ENCODE data around the gene APOBEC3G. TPM values are rescaled to one million over a fixed set of nuclear protein-coding genes. Genes with fewer than 3 reads are reported as not detected.

Gene APOBEC3G
- total RNA-seq, 3 donors from 2014 or later: 7.2 to 14.1 (median 13.3) TPM

DNA sequence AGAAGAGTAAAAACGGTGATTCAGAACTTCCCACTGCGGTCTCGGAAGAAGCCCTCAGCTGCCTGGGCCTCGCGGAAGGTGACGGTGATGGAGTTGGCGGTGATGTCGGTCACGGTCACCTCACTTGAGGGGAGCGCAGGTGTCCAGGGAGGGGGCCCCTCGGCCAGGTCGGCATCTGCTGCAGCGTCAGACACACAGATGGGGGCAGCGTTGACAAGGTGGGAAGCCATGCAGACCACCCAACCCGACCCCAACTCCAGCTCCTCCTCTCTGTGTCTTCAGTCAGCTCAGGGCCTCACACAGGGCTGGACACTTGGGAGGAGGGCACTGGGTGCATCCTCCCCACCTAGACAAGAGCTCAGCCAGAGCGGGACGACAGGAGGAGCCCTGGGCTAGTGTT lies 56.8 kb downstream of the APOBEC3G start:
- TF ChIP-seq POLR2AphosphoS5 (IDR thresholded peaks at IDR 0.05) (no peak), POLR2A (IDR thresholded peaks at IDR 0.05) (no peak)
- TF ChIP-seq, protein P1, sequence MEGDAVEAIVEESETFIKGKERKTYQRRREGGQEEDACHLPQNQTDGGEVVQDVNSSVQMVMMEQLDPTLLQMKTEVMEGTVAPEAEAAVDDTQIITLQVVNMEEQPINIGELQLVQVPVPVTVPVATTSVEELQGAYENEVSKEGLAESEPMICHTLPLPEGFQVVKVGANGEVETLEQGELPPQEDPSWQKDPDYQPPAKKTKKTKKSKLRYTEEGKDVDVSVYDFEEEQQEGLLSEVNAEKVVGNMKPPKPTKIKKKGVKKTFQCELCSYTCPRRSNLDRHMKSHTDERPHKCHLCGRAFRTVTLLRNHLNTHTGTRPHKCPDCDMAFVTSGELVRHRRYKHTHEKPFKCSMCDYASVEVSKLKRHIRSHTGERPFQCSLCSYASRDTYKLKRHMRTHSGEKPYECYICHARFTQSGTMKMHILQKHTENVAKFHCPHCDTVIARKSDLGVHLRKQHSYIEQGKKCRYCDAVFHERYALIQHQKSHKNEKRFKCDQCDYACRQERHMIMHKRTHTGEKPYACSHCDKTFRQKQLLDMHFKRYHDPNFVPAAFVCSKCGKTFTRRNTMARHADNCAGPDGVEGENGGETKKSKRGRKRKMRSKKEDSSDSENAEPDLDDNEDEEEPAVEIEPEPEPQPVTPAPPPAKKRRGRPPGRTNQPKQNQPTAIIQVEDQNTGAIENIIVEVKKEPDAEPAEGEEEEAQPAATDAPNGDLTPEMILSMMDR (IDR thresholded peaks at IDR 0.05): no peak
- Histone ChIP-seq H3K27me3 (no peaks in the 10 kb centered on the region), H3K9me3 (no peaks in the 10 kb centered on the region), H3K4me1 (peaks cover 0 to 7% of the 10 kb centered on the region in 2 donors), H3K27ac (no peak overlapping the region), H3K4me3 (no peak overlapping the region), H3K36me3 (no peaks in the 10 kb centered on the region)
- intact Hi-C loops (cut with DNase I; ENCODE audit: low total_unique reads): no loop called here
- DNase-seq (ENCODE audit: low spot score in 2 of 2): no peak

DNA sequence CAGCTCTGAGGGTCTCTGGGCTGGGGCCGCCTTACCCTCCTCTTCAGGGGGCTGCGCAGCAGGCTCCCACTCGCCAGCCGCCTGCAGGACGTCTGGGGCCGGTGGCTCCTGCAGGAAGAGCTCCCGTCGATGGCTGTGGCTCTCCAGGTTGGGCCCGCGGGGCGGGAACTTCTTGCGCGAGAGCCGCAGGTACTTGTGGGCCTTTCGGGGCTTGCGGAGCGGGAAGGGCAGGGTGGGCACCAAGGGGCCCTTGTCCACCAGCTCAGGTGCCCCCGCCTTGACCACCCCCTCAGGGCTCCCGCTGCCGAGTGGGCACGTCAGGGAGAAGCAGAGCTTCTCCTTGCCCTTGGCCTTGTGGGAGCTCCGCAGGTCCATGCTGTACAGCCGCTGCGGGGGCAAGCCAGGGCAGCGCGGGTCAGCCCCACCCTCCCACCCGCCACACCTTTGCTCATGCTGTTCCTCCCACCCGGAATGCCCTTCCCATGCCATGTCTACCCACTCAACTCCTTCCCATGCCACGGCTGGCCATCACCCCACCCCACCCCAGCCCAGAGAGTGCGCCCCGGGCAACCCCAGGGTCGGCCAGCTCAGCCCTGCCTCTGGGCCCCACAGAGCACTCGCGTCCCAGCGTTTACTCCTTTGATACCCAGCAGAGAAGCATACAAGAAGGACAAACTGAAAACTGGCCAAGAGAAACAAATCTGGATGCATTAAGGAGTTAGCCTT lies 57.5 kb downstream of the APOBEC3G start:
- Histone ChIP-seq H3K27ac (no peak overlapping the region), H3K4me3 (no peak overlapping the region), H3K36me3 (no peaks in the 10 kb centered on the region), H3K4me1 (peaks cover 0 to 7% of the 10 kb centered on the region in 2 donors), H3K27me3 (no peaks in the 10 kb centered on the region), H3K9me3 (no peaks in the 10 kb centered on the region)
- intact Hi-C loops (cut with DNase I; ENCODE audit: low total_unique reads): no loop called here
- TF ChIP-seq POLR2AphosphoS5 (IDR thresholded peaks at IDR 0.05): no peak
- no peak for DNase-seq (ENCODE audit: low spot score in 2 of 2)

DNA sequence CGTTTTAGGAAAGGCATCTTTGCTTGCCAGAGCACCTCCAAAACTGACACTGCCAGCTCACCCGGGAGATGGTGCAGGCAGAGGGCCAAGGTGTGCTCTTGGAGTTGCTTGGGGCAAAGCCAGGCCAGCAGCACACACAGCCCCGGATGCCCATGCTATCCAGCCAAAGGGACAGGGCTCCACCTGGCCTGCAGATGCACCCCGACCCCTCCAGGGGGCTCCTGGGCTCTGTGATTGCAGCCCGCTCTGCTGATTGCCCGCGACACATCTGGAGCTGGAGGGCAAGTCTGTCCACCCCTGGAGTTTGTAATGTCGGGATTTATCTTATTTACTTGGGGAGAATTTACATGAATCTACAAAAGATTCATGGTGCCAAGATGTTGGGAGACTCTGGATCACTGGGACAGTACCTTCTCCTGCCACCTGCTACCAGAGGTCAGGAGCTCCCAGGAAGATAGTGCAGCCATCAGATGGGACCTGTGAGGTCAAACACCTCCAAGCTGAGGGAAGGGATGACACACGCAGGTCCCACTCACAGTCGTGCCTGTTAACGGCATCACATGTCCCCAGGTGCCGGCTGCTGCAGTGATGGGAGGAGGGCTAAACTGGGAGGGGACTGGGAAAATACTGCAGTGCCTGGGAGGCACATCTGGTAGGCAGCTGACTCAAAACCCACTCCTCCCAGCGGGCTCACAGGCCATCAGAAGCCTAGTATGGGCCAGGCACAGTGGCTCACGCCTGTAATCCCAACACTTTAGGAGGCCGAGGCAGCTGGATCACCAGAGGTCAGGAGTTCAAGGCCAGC lies 58.2 kb downstream of the APOBEC3G start:
- Histone ChIP-seq H3K4me1 (peaks cover 0 to 7% of the 10 kb centered on the region in 2 donors), H3K36me3 (no peaks in the 10 kb centered on the region), H3K9me3 (no peaks in the 10 kb centered on the region), H3K4me3 (no peak overlapping the region), H3K27me3 (no peaks in the 10 kb centered on the region), H3K27ac (no peak overlapping the region)
- intact Hi-C loops (cut with DNase I; ENCODE audit: low total_unique reads): no loop called here
- peak in 1 of 2 donors; percentile 50 for DNase-seq (ENCODE audit: low spot score in 2 of 2)
- TF ChIP-seq, protein P1 (IDR thresholded peaks at IDR 0.05): peak in 2 of 3 donors; percentile 35 to 36
- TF ChIP-seq POLR2AphosphoS5 (IDR thresholded peaks at IDR 0.05) (no peak), POLR2A (IDR thresholded peaks at IDR 0.05) (no peak)

GRCh38 chr22:39136317-39136716 lies 59.2 kb downstream of the APOBEC3G start:
- H3K36me3 ChIP-seq: no peaks in the 10 kb centered on the region
- DNase-seq (ENCODE audit: low spot score in 2 of 2): no peak

More at GRCh38 chr22:39136317-39136716, 59.2 kb downstream of the APOBEC3G start:
- H3K27me3 ChIP-seq: no peaks in the 10 kb centered on the region
- no peak overlapping the region for H3K4me3 ChIP-seq
- H3K27ac ChIP-seq: no peak overlapping the region
- TF ChIP-seq POLR2AphosphoS5 (IDR thresholded peaks at IDR 0.05): no peak
- no peak for TF ChIP-seq POLR2A (IDR thresholded peaks at IDR 0.05)
- TF ChIP-seq, protein P1 (IDR thresholded peaks at IDR 0.05): no peak
- peaks cover 0 to 2% of the 10 kb centered on the region in 2 donors for H3K4me1 ChIP-seq
- intact Hi-C loops (cut with DNase I; ENCODE audit: low total_unique reads): no loop called here
- H3K9me3 ChIP-seq: no peaks in the 10 kb centered on the region

Other genes with a start within 250 kb of the APOBEC3G start
- gene NPTXR, start 233.2 kb upstream of the APOBEC3G start, total RNA-seq: 1 to 10 TPM; 3.7 to 4.6 (median 4.5) TPM
- gene CBX6, start 205.1 kb upstream of the APOBEC3G start, total RNA-seq: 10 to 100 TPM; 20.2 to 34.7 (median 25.9) TPM
- gene APOBEC3A, start 119.7 kb upstream of the APOBEC3G start, total RNA-seq: under 1 TPM in 1 of 3 donors, not detected in 2; 0.44 TPM
- 1 to 10 TPM in 1 of 3 donors, under 1 TPM in 1, not detected in 1; 0.33 to 2.2 TPM for gene APOBEC3B, start 94.9 kb upstream of the APOBEC3G start, total RNA-seq
- 1 to 10 TPM; 6.9 to 9.5 (median 7.0) TPM for gene APOBEC3C, start 63.0 kb upstream of the APOBEC3G start, total RNA-seq
- 1 to 10 TPM; 1.3 to 4.0 (median 3.9) TPM for gene APOBEC3D, start 56.1 kb upstream of the APOBEC3G start, total RNA-seq
- 1 to 10 TPM; 1.9 to 7.9 (median 5.9) TPM for gene APOBEC3F, start 36.4 kb upstream of the APOBEC3G start, total RNA-seq
- gene APOBEC3H, start 20.0 kb downstream of the APOBEC3G start, total RNA-seq: under 1 TPM in 1 of 3 donors, not detected in 2; 0.32 TPM
- 10 to 100 TPM; 57.1 to 71.9 (median 71.1) TPM for gene CBX7, start 75.4 kb downstream of the APOBEC3G start, total RNA-seq
- 10 to 100 TPM in 1 of 3 donors, 1 to 10 TPM in 2; 5.3 to 11.1 (median 8.5) TPM for gene PDGFB, start 167.7 kb downstream of the APOBEC3G start, total RNA-seq
- 1,000 to 10,000 TPM; 1,827 to 3,262 (median 2,633) TPM for gene RPL3, start 242.3 kb downstream of the APOBEC3G start, total RNA-seq

All from breast epithelium (tissue), 4 donors.